Left ventricle myocardium inferior (tissue), 1 donor: ENCODE measurements around the gene ZNRF3. TPM values are rescaled to one million over a fixed set of nuclear protein-coding genes. Genes with fewer than 3 reads are reported as not detected.

Source experiments
- DNase-seq: peaks from one replicate; pipeline ENCODE4 v3.0.0-alpha.2; 2020
- H3K27ac ChIP-seq: fragments of 200-600 bp; replicated peaks from 2 replicates; pipeline ENCODE4 v1.8.0; 2021
- H3K27me3 ChIP-seq: fragments of 200-600 bp; 2 replicates; pipeline ENCODE4 v1.8.0; 2021; ENCODE audit warnings: low read depth
- H3K36me3 ChIP-seq: fragments of 200-600 bp; 2 replicates; pipeline ENCODE4 v1.8.0; 2021
- H3K4me1 ChIP-seq: fragments of 200-600 bp; 2 replicates; pipeline ENCODE4 v1.8.0; 2021
- H3K4me3 ChIP-seq: fragments of 200-600 bp; 2 replicates; pipeline ENCODE4 v1.8.0; 2021; ENCODE audit warnings: mild to moderate bottlenecking, moderate library complexity
- H3K9me3 ChIP-seq: fragments of 200-600 bp; replicated peaks from 2 replicates; pipeline ENCODE4 v1.8.0; 2021
- CTCF ChIP-seq: fragments of 200-600 bp; IDR thresholded peaks from 2 replicates; pipeline ENCODE4 v1.8.0; 2021; ENCODE audit warnings: antibody characterized with exemption, mild to moderate bottlenecking, borderline replicate concordance
- intact Hi-C: fragments of 100-400 bp; cut with micrococcal nuclease; formaldehyde crosslinking; loops from one replicate; pipeline ENCODE4 v1.11.0; 2022
- total RNA-seq: library from RNA; stranded (reverse); fragmentation: NEBNext Ultra II Directional; extraction: Animal tissue kit (Norgen Biotek cat#: 25700); gene quantifications from one replicate; pipeline ENCODE4 v1.2.1, GENCODE V29; 2021
- donor health status: DM: no; HTN: yes; CAD: no; lungs with severe emphysema.

ZNRF3 gene
- total RNA-seq, 1 donor from 2014 or later, result 6.3 TPM

- Histone ChIP-seq H3K27ac (no peak overlapping the region), H3K4me3 (no peak overlapping the region), H3K9me3 (no peaks in the 10 kb centered on the region), H3K36me3 (no peaks in the 10 kb centered on the region), H3K4me1 (peaks cover 44% of the 10 kb centered on the region), H3K27me3 (no peaks in the 10 kb centered on the region)
- intact Hi-C loops, result no loop called here
- no peak for DNase-seq
- no peak for TF ChIP-seq CTCF
Measured at GRCh38 chr22:28899199-28899853, 16.0 kb downstream of the ZNRF3 start.

DNA sequence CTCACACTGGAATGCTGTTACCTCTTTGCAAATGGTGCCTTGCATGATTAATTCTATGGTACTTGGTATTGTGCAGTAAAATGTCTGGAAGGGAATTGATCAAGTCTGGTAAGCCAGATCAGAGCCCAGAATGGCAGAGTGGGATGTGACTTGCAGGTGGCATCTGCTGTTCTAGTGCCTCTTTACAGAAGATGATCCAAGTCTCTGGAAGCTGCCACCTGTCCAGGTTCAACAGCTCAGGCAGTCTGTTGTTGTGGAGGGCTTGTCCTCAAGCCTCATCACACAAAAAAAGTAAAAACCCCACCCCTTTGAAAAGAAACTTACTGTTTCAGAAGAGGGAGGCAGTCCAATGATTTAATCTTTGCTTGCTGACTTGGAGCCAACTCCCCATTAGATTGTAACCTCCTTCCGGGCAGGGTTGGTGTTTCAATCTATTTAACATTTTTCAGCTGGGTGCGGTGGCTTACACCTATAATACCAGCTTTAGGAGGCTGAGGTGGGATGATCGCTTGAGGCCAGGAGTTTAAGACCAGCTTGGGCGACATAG is 17.1 kb downstream of the ZNRF3 start:
- Histone ChIP-seq H3K27ac (no peak overlapping the region), H3K4me1 (peaks cover 44% of the 10 kb centered on the region)

GRCh38 chr22:28902490-28902889 is 19.1 kb downstream of the ZNRF3 start:
- H3K27ac ChIP-seq, result no peak overlapping the region
- DNase-seq, result no peak
- H3K9me3 ChIP-seq, result no peaks in the 10 kb centered on the region
- H3K36me3 ChIP-seq, result no peaks in the 10 kb centered on the region
- intact Hi-C loops, result no loop called here
- peaks cover 61% of the 10 kb centered on the region for H3K4me1 ChIP-seq
- no peak for TF ChIP-seq CTCF
- no peak overlapping the region for H3K4me3 ChIP-seq
- no peaks in the 10 kb centered on the region for H3K27me3 ChIP-seq

More for the DNA sequence above, 17.1 kb downstream of the ZNRF3 start:
- H3K27me3 ChIP-seq, result no peaks in the 10 kb centered on the region
- H3K9me3 ChIP-seq, result no peaks in the 10 kb centered on the region
- intact Hi-C loops, result no loop called here
- H3K36me3 ChIP-seq, result no peaks in the 10 kb centered on the region
- no peak overlapping the region for H3K4me3 ChIP-seq
- no peak for TF ChIP-seq CTCF
- DNase-seq, result no peak

DNA sequence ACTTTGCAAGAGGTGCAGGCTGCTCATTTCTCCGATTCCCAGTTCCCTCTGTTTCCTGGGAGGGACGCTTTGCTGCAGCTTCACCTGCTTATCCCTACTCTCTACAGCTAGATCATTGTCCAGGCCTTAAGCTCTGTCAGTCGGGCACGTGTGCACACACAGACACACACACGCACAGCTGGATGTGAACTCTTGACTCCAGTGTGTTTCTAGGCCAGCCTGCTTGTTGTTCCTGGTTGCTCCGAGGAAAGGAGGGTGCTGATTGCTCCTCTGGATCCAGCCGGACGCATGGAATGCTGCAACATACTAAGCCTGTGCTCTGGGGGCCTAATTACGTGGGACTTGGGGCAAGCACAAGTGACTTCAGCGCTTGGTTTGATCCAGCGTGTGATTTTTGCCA is 19.7 kb downstream of the ZNRF3 start:
- peak; percentile 29 for DNase-seq
- no peaks in the 10 kb centered on the region for H3K9me3 ChIP-seq
- no peaks in the 10 kb centered on the region for H3K36me3 ChIP-seq
- no peak overlapping the region for H3K4me3 ChIP-seq
- H3K27me3 ChIP-seq, result no peaks in the 10 kb centered on the region
- H3K4me1 ChIP-seq, result peaks cover 67% of the 10 kb centered on the region
- peak overlapping the region; percentile 69 for H3K27ac ChIP-seq
- TF ChIP-seq CTCF, result no peak
- intact Hi-C loops, result no loop called here

- intact Hi-C loops, result no loop called here
- H3K27ac ChIP-seq, result peak overlapping the region; percentile 69
- no peaks in the 10 kb centered on the region for H3K27me3 ChIP-seq
- peaks cover 66% of the 10 kb centered on the region for H3K4me1 ChIP-seq
- H3K4me3 ChIP-seq, result no peak overlapping the region
- DNase-seq, result no peak
- TF ChIP-seq CTCF, result no peak
- H3K9me3 ChIP-seq, result no peaks in the 10 kb centered on the region
- no peaks in the 10 kb centered on the region for H3K36me3 ChIP-seq
Measured at GRCh38 chr22:28903729-28904128, 20.4 kb downstream of the ZNRF3 start.
